ENCODE measurements around the gene MXI1. TPM values are rescaled to one million over a fixed set of nuclear protein-coding genes. Genes with fewer than 3 reads are reported as not detected.
A peak's percentile ranks its signal among the peaks of the same experiment; 100 is the strongest.

MXI1 gene
- total and polyA plus RNA-seq, 2 experiments from 2014 or later, result 5.1 to 8.5 TPM

- TF ChIP-seq ZNF462 (CRISPR knock-in tag; IDR thresholded peaks at IDR 0.05), result no peak
- TF ChIP-seq NANOG (IDR thresholded peaks at IDR 0.05; ENCODE audit: borderline replicate concordance), result no peak
These were observed 128.1 kb downstream of the MXI1 start (continued) for GRCh38 chr10:110335314-110336064.

- Histone ChIP-seq H3K27ac (ENCODE audit: low read depth) (peak overlapping the region; percentile 6; the same call in 1 of the 2 replicates), H4K20me1 (replicated peaks; ENCODE audit: insufficient read depth) (no peaks in the 10 kb centered on the region), H3K79me2 (replicated peaks; ENCODE audit: insufficient read depth) (no peaks in the 10 kb centered on the region), H3K4me3 (no peak overlapping the region; the same call in 1 of the 2 replicates), H3F3A (replicated peaks; ENCODE audit: low read depth) (no peaks in the 10 kb centered on the region), H3K4me1 (ENCODE audit: insufficient read depth) (peaks cover 16% of the 10 kb centered on the region), H3K4me2 (peak overlapping the region; percentile 45), H3K9me2 (ENCODE audit: insufficient read depth) (no peaks in the 10 kb centered on the region; the same call in 1 of the 2 replicates), H3K36me3 (ENCODE audit: insufficient read depth) (no peaks in the 10 kb centered on the region), H3K27me3 (ENCODE audit: insufficient read depth) (no peaks in the 10 kb centered on the region), H2AFZ (peak overlapping the region; percentile 76)
- Mint-ChIP-seq H3K4me3 (no peak overlapping the region), H3K27me3 (ENCODE audit: insufficient read depth, low read depth, poor library complexity) (peaks cover 2% of the 10 kb centered on the region), H3K9me3 (peaks cover 14% of the 10 kb centered on the region), H3K4me1 (peaks cover 17% of the 10 kb centered on the region), H3K27ac (peak overlapping the region; percentile 61; the same call in 1 of the 2 replicates), H3K36me3 (ENCODE audit: low read depth) (peaks cover 4% of the 10 kb centered on the region; the same call in 1 of the 3 replicates)
- no peak for TF ChIP-seq CREB1 (CRISPR knock-in tag; IDR thresholded peaks at IDR 0.05; ENCODE audit: low read depth)
- TF ChIP-seq POLR2AphosphoS5 (IDR thresholded peaks at IDR 0.05; ENCODE audit: low read depth), result no peak
- 0 out of 4 replicates have a peak, but pooled peaks of 1 of the 2 experiments have one; percentile 17 for TF ChIP-seq CTCF (conservative IDR thresholded peaks at IDR 0.05; ENCODE audit: low read depth in 2 of 2)
- TF ChIP-seq ETS1 (IDR thresholded peaks at IDR 0.05), result no peak
- no peak for TF ChIP-seq EZH2 (IDR thresholded peaks at IDR 0.05; ENCODE audit: low read depth, unreplicated experiment)
- no peak for TF ChIP-seq STAT1 (IDR thresholded peaks at IDR 0.05; ENCODE audit: unreplicated experiment)
- ATAC-seq (peak; percentile 94), DNase-seq (ENCODE audit: low spot score) (peak; percentile 64)
These were observed 128.8 kb downstream of the MXI1 start for GRCh38 chr10:110336111-110336721.

Data from GM23338 (cell line).